NB4 (cell line): ENCODE measurements around the gene MCTP1.

Source experiments
- CTCF ChIP-seq: IDR thresholded peaks from one replicate; pipeline ENCODE4 v1.5.1; 2012; ENCODE audit warnings: low read depth, low read length
- MAX ChIP-seq: IDR thresholded peaks from 2 replicates; pipeline ENCODE4 v1.6.1; 2011; ENCODE audit warnings: low read depth, low read length
- MYC ChIP-seq: IDR thresholded peaks from 2 replicates; pipeline ENCODE4 v1.6.1; 2011; ENCODE audit warnings: low read depth, low read length
- POLR2A ChIP-seq: IDR thresholded peaks from 2 replicates; pipeline ENCODE4 v1.6.1; 2011; ENCODE audit warnings: mild to moderate bottlenecking; ENCODE audit not compliant: insufficient read length; ENCODE audit errors: extremely low read depth

GRCh38 chr5:95244479-95244878 is 40.4 kb downstream of the MCTP1 start:
- TF ChIP-seq CTCF (no peak), MAX (no peak), POLR2A (no peak), MYC (no peak)
